OCI-LY7 (cell line): ENCODE measurements around the gene CBLC. TPM values are rescaled to one million over a fixed set of nuclear protein-coding genes. Genes with fewer than 3 reads are reported as not detected.

Experiments used
- BruUV-seq: library from RNA; stranded (reverse); fragments of 400-500 nt; replicated peaks from 2 replicates; lab custom pipeline; 2021; lab: Mats Ljungman, UMichigan
- CTCF ChIA-PET: fragments of 300-600 bp; sonication (Branson Sonifier 250); formaldehyde crosslinking; loops from one replicate; lab custom pipeline; 2022; ENCODE audit warnings: antibody characterized with exemption; ENCODE audit not compliant: unreplicated experiment; lab: Charles Lee
- POLR2A ChIA-PET: fragments of 300-600 bp; sonication (Branson Sonifier 250); formaldehyde crosslinking; loops from one replicate; lab custom pipeline; 2022; ENCODE audit warnings: antibody characterized with exemption; lab: Charles Lee
- DNase-seq: peaks from one replicate; pipeline ENCODE4 v3.0.0-alpha.2; 2015; ENCODE audit warnings: low spot score
- H2AFZ ChIP-seq: fragments of 200-600 bp; sonication (generic), shearing (Covaris generic); 2 replicates; pipeline ENCODE4 v1.6.1; 2014; ENCODE audit warnings: mild to moderate bottlenecking, antibody characterized with exemption, low read length, moderate library complexity
- H3K27ac ChIP-seq: fragments of 200-600 bp; sonication (generic); 2 replicates; pipeline ENCODE4 v1.5.1; 2014; ENCODE audit warnings: mixed run types, low read depth, mild to moderate bottlenecking, moderate library complexity, low read length, inconsistent platforms; ENCODE audit not compliant: poor library complexity, severe bottlenecking
- H3K36me3 ChIP-seq: fragments of 200-600 bp; sonication (generic); 2 replicates; pipeline ENCODE4 v1.6.1; 2014; ENCODE audit warnings: mild to moderate bottlenecking, antibody characterized with exemption, low read length, moderate library complexity, mixed read lengths; ENCODE audit not compliant: insufficient read depth
- H3K4me1 ChIP-seq: fragments of 200-600 bp; sonication (generic); 2 replicates; pipeline ENCODE4 v1.5.1; 2014; ENCODE audit warnings: mild to moderate bottlenecking, low read length; ENCODE audit not compliant: insufficient read depth, poor library complexity, severe bottlenecking
- H3K4me2 ChIP-seq: fragments of 200-600 bp; sonication (generic); 2 replicates; pipeline ENCODE4 v1.6.1; 2014; ENCODE audit warnings: mild to moderate bottlenecking, low read length
- H3K4me3 ChIP-seq: fragments of 200-600 bp; sonication (generic); 2 replicates; pipeline ENCODE4 v1.5.1; 2014; ENCODE audit warnings: mild to moderate bottlenecking, low read depth, low read length; ENCODE audit not compliant: poor library complexity, severe bottlenecking
- H3K79me2 ChIP-seq: fragments of 200-600 bp; sonication (generic); 2 replicates; pipeline ENCODE4 v1.6.1; 2016; ENCODE audit warnings: low read depth, mild to moderate bottlenecking, low read length, moderate library complexity, mixed read lengths; ENCODE audit not compliant: insufficient read depth
- H3K9me2 ChIP-seq: fragments of 200-600 bp; sonication (generic); 2 replicates; pipeline ENCODE4 v1.6.1; 2016; ENCODE audit warnings: mild to moderate bottlenecking, low read length, mixed read lengths; ENCODE audit not compliant: insufficient read depth
- H3K9me3 ChIP-seq: fragments of 200-600 bp; sonication (generic); 2 replicates; pipeline ENCODE4 v1.6.1; 2014; ENCODE audit warnings: mild to moderate bottlenecking, mixed run types, low read length, mixed read lengths
- H4K20me1 ChIP-seq: fragments of 200-600 bp; sonication (generic); 2 replicates; pipeline ENCODE4 v1.6.1; 2014; ENCODE audit warnings: mild to moderate bottlenecking, antibody characterized with exemption, low read length, moderate library complexity, mixed read lengths; ENCODE audit not compliant: insufficient read depth
- CTCF ChIP-seq: fragments of 200-600 bp; sonication (generic); conservative IDR thresholded peaks from 2 replicates; pipeline ENCODE4 v1.5.1; 2014; ENCODE audit warnings: mild to moderate bottlenecking, antibody characterized with exemption, low read length, moderate library complexity, mixed read lengths
- EZH2phosphoT487 ChIP-seq: fragments of 200-600 bp; sonication (generic); IDR thresholded peaks from 2 replicates; pipeline ENCODE4 v1.6.1; 2018; ENCODE audit warnings: low read depth, borderline replicate concordance, mild to moderate bottlenecking, mixed run types, antibody characterized with exemption, low read length, moderate library complexity, mixed read lengths
- intact Hi-C: fragments of 100-400 bp; cut with micrococcal nuclease; formaldehyde crosslinking; loops from one replicate; pipeline ENCODE4 v1.10.0; 2022; ENCODE audit not compliant: unreplicated experiment
- total RNA-seq, 2 experiments: library from RNA; depleted of rRNA in 1 of 2; stranded (reverse); fragments of >200 nt in 1 of 2; shearing (Covaris generic) in 1 of 2; gene quantifications; 2 replicates each; pipeline ENCODE4 v1.2.3, GENCODE V29; 2014 to 2022

Gene CBLC
- total RNA-seq, 2 experiments from 2014 or later = not detected

DNA sequence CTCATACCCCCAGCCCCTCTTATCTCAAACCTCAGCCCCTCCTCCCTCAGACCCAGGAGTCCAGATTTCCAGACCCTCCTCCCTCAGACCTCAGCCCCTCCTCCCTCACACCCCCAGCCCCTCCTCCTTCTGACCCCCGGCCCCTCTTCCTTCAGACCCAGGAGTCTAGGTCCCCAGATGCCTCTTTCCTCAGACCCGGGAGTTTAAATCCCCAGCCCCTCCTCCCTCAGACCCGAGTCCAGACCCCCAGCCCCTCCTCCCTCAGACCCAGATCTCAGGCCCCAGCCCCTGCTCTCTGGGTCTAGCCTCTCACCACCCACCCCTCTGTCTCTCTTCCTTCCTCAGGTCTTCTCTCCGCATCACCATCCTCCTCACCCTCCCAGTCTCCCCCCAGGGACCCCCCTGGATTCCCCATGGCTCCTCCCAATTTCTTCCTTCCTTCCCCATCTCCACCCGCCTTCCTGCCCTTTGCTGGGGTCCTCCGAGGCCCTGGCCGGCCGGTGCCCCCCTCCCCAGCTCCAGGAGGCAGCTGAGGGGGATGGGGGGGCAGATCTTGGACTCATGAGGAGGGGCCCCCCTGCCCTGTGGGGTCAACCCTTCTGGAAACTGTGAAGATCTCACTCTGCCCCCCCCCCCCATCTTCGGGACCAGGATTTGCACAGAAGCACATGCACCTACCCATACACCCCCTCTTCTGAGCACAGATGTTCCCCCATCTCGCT, 18.4 kb upstream of the CBLC start:
- Histone ChIP-seq H3K4me1 (peaks cover 18% of the 10 kb centered on the region), H4K20me1 (no peaks in the 10 kb centered on the region), H3K27ac (no peak overlapping the region), H3K79me2 (peaks cover 15% of the 10 kb centered on the region; the same call in 1 of the 2 replicates), H3K4me3 (no peak overlapping the region), H3K4me2 (no peak overlapping the region), H3K9me3 (no peaks in the 10 kb centered on the region), H3K9me2 (no peaks in the 10 kb centered on the region), H3K36me3 (peaks cover 70% of the 10 kb centered on the region), H2AFZ (no peak overlapping the region)
- TSS peak; percentile 87 for BruUV-seq
- DNase-seq = no peak
- POLR2A ChIA-PET = no interaction called here
- CTCF ChIA-PET = no interaction called here
- no peak for TF ChIP-seq EZH2phosphoT487
- TF ChIP-seq CTCF = no peak
- intact Hi-C loops = loop anchor here (10.0 kb wide), 1 partner anchor 246 kb away; the partner anchor contains the start of gene RELB

GRCh38 chr19:44762038-44762437, 15.7 kb upstream of the CBLC start:
- no peak for TF ChIP-seq EZH2phosphoT487
- TF ChIP-seq CTCF = no peak
- no peak overlapping the region for H2AFZ ChIP-seq
- no peaks in the 10 kb centered on the region for H3K9me2 ChIP-seq
- intact Hi-C loops = no loop called here
- ChIA-PET POLR2A (no interaction called here), CTCF (no interaction called here)
- H3K4me1 ChIP-seq = no peaks in the 10 kb centered on the region
- no peak overlapping the region for H3K4me3 ChIP-seq
- BruUV-seq = no TSS peak
- no peaks in the 10 kb centered on the region for H4K20me1 ChIP-seq
- H3K9me3 ChIP-seq = no peaks in the 10 kb centered on the region
- H3K79me2 ChIP-seq = no peaks in the 10 kb centered on the region
- DNase-seq = no peak
- H3K36me3 ChIP-seq = peaks cover 45% of the 10 kb centered on the region
- H3K27ac ChIP-seq = no peak overlapping the region
- H3K4me2 ChIP-seq = no peak overlapping the region
